A549 (cell line): ENCODE results near the gene TUT1.

Source experiments
- CTCF ChIP-seq: fragments of >200 bp; sonication (Bioruptor Twin); formaldehyde crosslinking; IDR thresholded peaks from 3 replicates; pipeline ENCODE4 v1.5.1; 2016
- EP300 ChIP-seq, 2 experiments: fragments of >200 bp; sonication (Bioruptor Twin); formaldehyde crosslinking; IDR thresholded peaks; 2 replicates in 1 of 2; 3 replicates in 1 of 2; pipeline ENCODE4 v1.6.1; 2016 to 2017
- PBX3 ChIP-seq: IDR thresholded peaks from 2 replicates; pipeline ENCODE4 v1.6.1; 2012
- POLR2AphosphoS2 ChIP-seq: conservative IDR thresholded peaks from 2 replicates; pipeline ENCODE4 v1.6.1; 2012; ENCODE audit warnings: low read length, improper control_type of control experiment, inconsistent platforms
- RCOR1 ChIP-seq: fragments of 150-350 bp; IDR thresholded peaks from 2 replicates; pipeline ENCODE4 v1.6.1; 2014; ENCODE audit warnings: antibody characterized with exemption, low read length, low read depth
- RNF2 ChIP-seq: fragments of 200-600 bp; sonication (generic); IDR thresholded peaks from 2 replicates; pipeline ENCODE4 v1.6.1; 2016; ENCODE audit warnings: low read depth, mild to moderate bottlenecking, antibody characterized with exemption, moderate library complexity, borderline replicate concordance

- TF ChIP-seq PBX3 (no peak), RNF2 (no peak), EP300 (IDR thresholded peaks at IDR 0.05) (no peak), POLR2AphosphoS2 (no peak), CTCF (no peak), RCOR1 (no peak)
Measured at GRCh38 chr11:62538470-62539237, 52.7 kb downstream of the TUT1 start.
